ENCODE measurements around the gene SYP. TPM values are rescaled to one million over a fixed set of nuclear protein-coding genes. Genes with fewer than 3 reads are reported as not detected.

Gene SYP
- total and polyA plus RNA-seq, 9 of the 15 experiments (the other 6 are each of a cell fraction or from before 2014, with no cell fraction given): 0.48 to 5.1 (median 2.6) TPM

- WGBS (ENCODE audit: insufficient coverage, low coverage, missing lambda C conversion rate): 85% methylated on average over 9 of the region's 12 CpGs
- FAIRE-seq (no peak), ATAC-seq (no peak), DNase-seq (ENCODE audit: extremely low read depth in 1 of 4, low spot score in 3 of 4) (no peak)
- Histone ChIP-seq H3K36me3 (ENCODE audit: control insufficient read depth, insufficient read depth, low read length) (peaks cover 46% of the 10 kb centered on the region; the same call in 2 of the 3 replicates), H3K4me3 (no peak overlapping the region), H3K9me3 (replicated peaks; ENCODE audit: control insufficient read depth, insufficient read depth, low read depth, low read length) (no peaks in the 10 kb centered on the region), H3K27me3 (ENCODE audit: control insufficient read depth in 2 of 2, insufficient read depth in 2 of 2, low read length in 2 of 2) (no peaks in the 10 kb centered on the region), H3K9ac (ENCODE audit: insufficient read depth in 1 of 2, low read depth in 2 of 2, low read length in 2 of 2) (peak overlapping the region in 1 of 2 experiments; percentile 78; a peak in 2 of 4 replicates), H3K79me2 (ENCODE audit: control insufficient read depth, insufficient read depth, low read length) (no peaks in the 10 kb centered on the region; the same call in 1 of the 3 replicates), H4K20me1 (replicated peaks; ENCODE audit: control insufficient read depth, insufficient read depth, low read length) (no peaks in the 10 kb centered on the region), H3K4me2 (ENCODE audit: insufficient read depth, low read length) (peak overlapping the region; percentile 37; the same call in 1 of the 2 replicates), H2AFZ (ENCODE audit: low read depth, low read length) (no peak overlapping the region), H3K9me1 (ENCODE audit: control insufficient read depth, insufficient read depth, low read length) (no peaks in the 10 kb centered on the region), H3K4me1 (replicated peaks in 1 of 2; ENCODE audit: control insufficient read depth in 2 of 2, insufficient read depth in 2 of 2, low read length in 2 of 2) (peaks cover 32 to 47% of the 10 kb centered on the region in 2 experiments; a peak in 4 of 5 replicates), H3K27ac (ENCODE audit: extremely low read depth, low read depth, low read length) (peak overlapping the region; percentile 52; the same call in 1 of the 3 replicates)
- in situ Hi-C loops (cut with MboI): no loop called here
- TF ChIP-seq CC2D1A (IDR thresholded peaks at IDR 0.05) (no peak), ZNF551 (CRISPR knock-in tag; IDR thresholded peaks at IDR 0.05) (no peak), HDAC8 (tag; IDR thresholded peaks at IDR 0.05) (no peak), ZNF699 (CRISPR knock-in tag; IDR thresholded peaks at IDR 0.05; ENCODE audit: insufficient replicate concordance) (no peak), GATAD2B (IDR thresholded peaks at IDR 0.05; ENCODE audit: borderline replicate concordance) (no peak), STAG1 (CRISPR knock-in tag; IDR thresholded peaks at IDR 0.05; ENCODE audit: borderline replicate concordance) (no peak)
- TF ChIP-seq, protein P1, sequence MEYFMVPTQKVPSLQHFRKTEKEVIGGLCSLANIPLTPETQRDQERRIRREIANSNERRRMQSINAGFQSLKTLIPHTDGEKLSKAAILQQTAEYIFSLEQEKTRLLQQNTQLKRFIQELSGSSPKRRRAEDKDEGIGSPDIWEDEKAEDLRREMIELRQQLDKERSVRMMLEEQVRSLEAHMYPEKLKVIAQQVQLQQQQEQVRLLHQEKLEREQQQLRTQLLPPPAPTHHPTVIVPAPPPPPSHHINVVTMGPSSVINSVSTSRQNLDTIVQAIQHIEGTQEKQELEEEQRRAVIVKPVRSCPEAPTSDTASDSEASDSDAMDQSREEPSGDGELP (CRISPR knock-in tag; IDR thresholded peaks at IDR 0.05; ENCODE audit: borderline replicate concordance): peak; percentile 17; the same call in 1 of the 2 replicates
- POLR2A ChIA-PET: interaction anchor here (0.6 to 1.3 kb wide), 3 partner anchors 14 to 715 kb away, joined by 3 to 4 read pairs (median 4); no protein-coding TSS in a partner anchor
- intact Hi-C loops (cut with micrococcal nuclease): no loop called here
- CTCF ChIA-PET (ENCODE audit: low intra/inter-chr PET ratio): no interaction called here
- BruUV-seq (replicated peaks): no TSS peak
These were observed 43.2 kb upstream of the SYP start for GRCh38 chrX:49243166-49243565.
